CD1c-positive myeloid dendritic cell (primary cell): ENCODE data around the gene FAM219A.

ENCODE experiments used
- DNase-seq: peaks from one replicate; pipeline ENCODE4 v3.0.0-alpha.2; 2016; ENCODE audit errors: extremely low spot score

FAM219A gene

GRCh38 chr9:34458013-34458958, at the start of gene FAM219A, which contains the start of gene DNAI1:
Gene FAM219A (minus strand): TSS chr9:34458570. CDS start chr9:34458263, 307 bp downstream.
Gene DNAI1 (plus strand): TSS chr9:34458805. CDS start chr9:34459006, 201 bp downstream.
- peak; percentile 100 for DNase-seq

- DNase-seq = no peak
These were observed 49.6 kb upstream of the FAM219A start for GRCh38 chr9:34507966-34508365.

- DNase-seq = no peak
These were observed 49.2 kb upstream of the FAM219A start for GRCh38 chr9:34507556-34507955.

GRCh38 chr9:34506623-34507022, 48.3 kb upstream of the FAM219A start:
- no peak for DNase-seq

DNA sequence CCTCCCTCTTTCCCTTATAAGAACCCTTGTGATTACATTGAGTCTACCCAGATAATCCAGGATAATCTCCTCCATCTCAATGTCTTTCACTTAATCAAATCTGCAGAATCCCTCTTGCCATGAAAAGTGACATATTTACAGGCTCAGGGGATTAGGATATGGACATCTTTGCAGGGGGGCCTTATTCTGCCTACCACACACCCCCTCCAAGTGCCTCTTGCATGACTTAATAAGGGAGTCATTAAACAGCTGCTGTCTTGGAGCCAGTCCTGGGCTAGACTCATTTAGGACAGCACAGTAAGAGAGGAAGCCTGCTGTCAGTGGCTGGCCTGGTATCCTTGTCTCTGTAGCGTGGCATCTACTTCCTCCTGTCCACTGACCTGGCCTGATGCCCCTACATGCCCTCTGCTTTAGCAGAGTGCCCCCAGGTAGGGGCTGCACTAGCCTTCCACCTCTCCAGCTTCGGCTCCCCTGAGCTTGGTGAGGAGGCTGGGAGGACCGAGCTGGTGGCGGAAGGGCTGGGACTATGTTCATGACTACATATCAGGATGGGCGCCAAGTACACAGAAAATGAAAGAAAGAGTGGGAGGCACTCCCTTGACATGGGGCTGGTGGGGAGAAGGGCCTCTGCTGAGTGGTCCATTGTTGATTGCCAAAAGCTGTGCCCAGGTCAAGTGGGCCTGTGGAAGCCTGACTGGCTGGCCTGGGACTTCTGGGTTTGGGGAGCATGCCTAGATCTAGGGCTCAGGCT, 47.2 kb upstream of the FAM219A start:
- no peak for DNase-seq

DNA sequence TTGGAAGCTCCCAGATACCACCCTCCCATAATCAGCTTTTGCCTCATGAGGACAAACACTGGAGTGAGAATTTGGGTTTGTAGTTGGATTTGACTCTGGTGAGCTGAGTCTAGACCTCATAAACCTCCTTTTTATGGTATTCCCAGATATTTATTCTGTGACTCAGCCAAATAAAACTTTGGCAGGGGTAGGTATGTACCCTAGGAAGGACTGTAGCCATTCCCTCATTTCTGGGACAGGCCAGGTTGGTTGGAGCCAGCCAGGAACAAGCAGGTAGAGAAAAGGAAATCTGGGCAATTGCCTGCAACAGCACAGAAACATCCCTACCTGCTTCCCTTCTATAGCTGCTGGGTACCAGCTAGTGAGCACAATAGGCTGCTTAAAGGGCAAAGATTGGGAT, 45.0 kb upstream of the FAM219A start:
- DNase-seq = no peak

DNA sequence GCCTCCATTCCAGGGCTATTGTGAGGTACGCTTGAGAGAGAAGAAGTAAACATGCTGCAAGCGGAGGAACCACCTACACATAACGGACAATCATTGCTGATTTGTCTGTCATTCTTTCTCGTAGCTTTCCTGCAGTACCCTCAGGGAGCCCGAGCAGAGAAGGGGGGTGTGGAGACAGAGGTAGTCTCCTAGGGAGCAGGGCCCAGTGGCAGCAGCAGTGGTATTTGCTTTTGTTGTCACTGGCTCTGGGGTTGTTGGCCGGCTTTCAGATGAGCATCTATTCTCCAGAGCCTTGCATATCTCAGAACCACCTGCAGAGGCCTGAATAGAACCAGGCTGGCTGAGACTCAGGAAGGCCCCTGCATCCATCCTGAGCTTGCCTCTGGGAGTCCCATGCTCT, 44.5 kb upstream of the FAM219A start:
- DNase-seq = no peak

GRCh38 chr9:34502471-34502870, 44.1 kb upstream of the FAM219A start:
- no peak for DNase-seq

GRCh38 chr9:34501889-34502425, 43.6 kb upstream of the FAM219A start:
- no peak for DNase-seq

- no peak for DNase-seq
These were observed 43.0 kb upstream of the FAM219A start for GRCh38 chr9:34501372-34501771.

- peak; percentile 75 for DNase-seq
These were observed 42.4 kb upstream of the FAM219A start for GRCh38 chr9:34500623-34501267.

- no peak for DNase-seq
These were observed 40.7 kb upstream of the FAM219A start for GRCh38 chr9:34499076-34499475.

GRCh38 chr9:34498553-34498952, 40.2 kb upstream of the FAM219A start:
- no peak for DNase-seq

- DNase-seq = no peak
These were observed 37.9 kb upstream of the FAM219A start for GRCh38 chr9:34496149-34496712.

GRCh38 chr9:34493972-34494535, 35.7 kb upstream of the FAM219A start:
- DNase-seq = peak; percentile 75

- no peak for DNase-seq
These were observed 33.7 kb upstream of the FAM219A start for GRCh38 chr9:34492051-34492450.

DNA sequence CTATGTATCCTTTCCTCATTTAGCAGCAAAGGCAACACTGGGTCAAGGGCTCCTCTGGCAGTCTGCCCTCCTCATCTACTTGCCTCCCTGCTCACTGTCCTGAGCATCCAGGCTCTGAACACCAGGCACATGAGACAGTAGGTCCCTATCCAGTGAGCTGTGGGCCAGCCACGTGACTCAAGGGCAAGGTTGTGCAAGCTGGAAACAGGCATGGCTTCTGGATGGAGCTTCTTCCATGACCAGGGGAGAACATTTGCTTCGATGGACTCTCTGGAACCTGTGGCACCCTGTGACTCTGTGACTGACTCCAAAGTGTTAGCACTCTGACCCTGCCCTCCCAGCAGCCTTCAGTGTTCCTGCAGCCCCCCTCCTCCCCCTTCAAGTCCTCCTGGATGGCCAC, 33.2 kb upstream of the FAM219A start:
- DNase-seq = no peak

DNA sequence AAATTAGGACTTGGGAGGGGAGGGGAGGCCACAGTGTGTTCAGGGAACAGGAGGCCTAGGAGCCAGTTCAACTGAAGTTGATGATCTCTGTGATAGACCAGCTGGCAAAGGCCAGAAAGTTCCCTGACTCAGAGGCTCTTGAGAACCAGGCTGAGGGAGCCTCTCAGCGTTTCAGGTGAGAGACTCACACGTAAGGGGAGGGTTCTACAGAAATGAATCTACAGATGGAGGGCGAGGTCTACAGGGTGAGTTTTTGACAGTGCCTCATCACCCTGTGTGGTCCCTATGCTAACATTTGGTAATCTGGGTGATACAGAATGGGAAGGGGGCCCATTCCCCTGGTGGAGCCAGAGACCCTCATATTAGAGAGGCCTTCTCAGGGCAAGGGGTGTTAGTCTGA, 32.4 kb upstream of the FAM219A start:
- no peak for DNase-seq

DNA sequence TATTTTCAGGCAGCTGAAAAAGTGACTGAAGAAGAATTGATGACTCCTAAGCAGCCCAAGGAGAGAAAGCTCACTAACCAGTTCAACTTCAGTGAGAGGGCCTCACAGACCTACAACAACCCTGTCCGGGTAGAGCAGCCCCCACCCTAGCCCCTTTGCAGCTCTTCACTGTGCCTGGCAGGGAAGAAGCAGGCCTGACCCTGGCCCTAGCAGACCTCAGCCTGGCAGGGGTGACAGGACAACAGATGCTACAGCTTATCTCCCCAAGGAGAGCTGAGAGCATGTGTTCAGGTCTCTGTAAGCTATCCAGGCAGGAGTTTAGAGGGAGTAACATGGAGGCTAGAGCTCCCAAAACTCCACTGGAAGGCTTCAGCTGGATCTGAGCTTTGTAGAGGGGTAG, 32.0 kb upstream of the FAM219A start:
- DNase-seq = no peak

DNA sequence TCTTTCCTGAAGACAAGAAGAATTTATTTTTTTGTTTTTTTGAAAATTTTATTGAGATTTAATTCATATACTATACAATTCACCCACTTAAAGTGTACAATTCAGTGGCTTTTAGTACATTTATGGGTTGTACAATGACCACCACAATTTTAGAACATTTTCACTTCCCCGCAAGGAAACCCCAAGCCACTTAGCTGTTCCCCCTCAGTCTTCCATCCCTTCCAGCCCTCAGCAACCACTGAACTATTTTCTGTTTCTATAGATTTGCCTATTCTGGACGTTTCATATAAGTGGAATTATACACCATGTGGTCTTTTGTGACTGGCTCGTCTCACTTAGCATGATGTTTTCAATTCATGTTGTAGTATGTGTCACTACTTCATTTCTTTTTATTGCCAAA, 28.2 kb upstream of the FAM219A start:
- DNase-seq = no peak

- DNase-seq = no peak
These were observed 27.5 kb upstream of the FAM219A start for GRCh38 chr9:34485822-34486221.
